Thyroid gland (tissue), 4 donors: ENCODE measurements around the gene DTNBP1.

Source experiments
- POLR2A ChIP-seq, 2 donors: fragments of 450-650 bp; IDR thresholded peaks; one replicate each; pipeline ENCODE4 v1.6.1; 2017; ENCODE audit warnings: antibody characterized with exemption in 2 of 2, mild to moderate bottlenecking in 2 of 2, moderate library complexity in 1 of 2
- TF ChIP-seq, protein P1 (sequence below), 6 experiments: fragments of 200-600 bp in 3 of 6; fragments of 450-650 bp in 3 of 6; sonication (generic) in 3 of 6; IDR thresholded peaks; one replicate each; pipeline ENCODE4 v1.5.1; 2016 to 2019; ENCODE audit warnings: antibody characterized with exemption in 6 of 6, mild to moderate bottlenecking in 2 of 6, inconsistent platforms in 1 of 6, moderate library complexity in 1 of 6

GRCh38 chr6:15551262-15551661 lies 111.6 kb downstream of the DTNBP1 start:
- TF ChIP-seq, protein P1, sequence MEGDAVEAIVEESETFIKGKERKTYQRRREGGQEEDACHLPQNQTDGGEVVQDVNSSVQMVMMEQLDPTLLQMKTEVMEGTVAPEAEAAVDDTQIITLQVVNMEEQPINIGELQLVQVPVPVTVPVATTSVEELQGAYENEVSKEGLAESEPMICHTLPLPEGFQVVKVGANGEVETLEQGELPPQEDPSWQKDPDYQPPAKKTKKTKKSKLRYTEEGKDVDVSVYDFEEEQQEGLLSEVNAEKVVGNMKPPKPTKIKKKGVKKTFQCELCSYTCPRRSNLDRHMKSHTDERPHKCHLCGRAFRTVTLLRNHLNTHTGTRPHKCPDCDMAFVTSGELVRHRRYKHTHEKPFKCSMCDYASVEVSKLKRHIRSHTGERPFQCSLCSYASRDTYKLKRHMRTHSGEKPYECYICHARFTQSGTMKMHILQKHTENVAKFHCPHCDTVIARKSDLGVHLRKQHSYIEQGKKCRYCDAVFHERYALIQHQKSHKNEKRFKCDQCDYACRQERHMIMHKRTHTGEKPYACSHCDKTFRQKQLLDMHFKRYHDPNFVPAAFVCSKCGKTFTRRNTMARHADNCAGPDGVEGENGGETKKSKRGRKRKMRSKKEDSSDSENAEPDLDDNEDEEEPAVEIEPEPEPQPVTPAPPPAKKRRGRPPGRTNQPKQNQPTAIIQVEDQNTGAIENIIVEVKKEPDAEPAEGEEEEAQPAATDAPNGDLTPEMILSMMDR (IDR thresholded peaks at IDR 0.05), result no peak
- no peak for TF ChIP-seq POLR2A (IDR thresholded peaks at IDR 0.05)
